ENCODE results near the gene SERPINH1. TPM values are rescaled to one million over a fixed set of nuclear protein-coding genes. Genes with fewer than 3 reads are reported as not detected.

Gene SERPINH1
- total RNA-seq, 1 donor from 2014 or later: 4.5 TPM

- Mint-ChIP-seq H3K9me3 (no peaks in the 10 kb centered on the region), H3K27me3 (no peaks in the 10 kb centered on the region), H3K36me3 (ENCODE audit: low read depth) (peaks cover 10% of the 10 kb centered on the region), H3K4me1 (peaks cover 9% of the 10 kb centered on the region), H3K4me3 (no peak overlapping the region), H3K27ac (no peak overlapping the region)
- ATAC-seq (ENCODE audit: low read depth) (no peak), DNase-seq (no peak)
- ChIA-PET CTCF (no interaction called here), POLR2A (no interaction called here)
- TF ChIP-seq, protein P1, sequence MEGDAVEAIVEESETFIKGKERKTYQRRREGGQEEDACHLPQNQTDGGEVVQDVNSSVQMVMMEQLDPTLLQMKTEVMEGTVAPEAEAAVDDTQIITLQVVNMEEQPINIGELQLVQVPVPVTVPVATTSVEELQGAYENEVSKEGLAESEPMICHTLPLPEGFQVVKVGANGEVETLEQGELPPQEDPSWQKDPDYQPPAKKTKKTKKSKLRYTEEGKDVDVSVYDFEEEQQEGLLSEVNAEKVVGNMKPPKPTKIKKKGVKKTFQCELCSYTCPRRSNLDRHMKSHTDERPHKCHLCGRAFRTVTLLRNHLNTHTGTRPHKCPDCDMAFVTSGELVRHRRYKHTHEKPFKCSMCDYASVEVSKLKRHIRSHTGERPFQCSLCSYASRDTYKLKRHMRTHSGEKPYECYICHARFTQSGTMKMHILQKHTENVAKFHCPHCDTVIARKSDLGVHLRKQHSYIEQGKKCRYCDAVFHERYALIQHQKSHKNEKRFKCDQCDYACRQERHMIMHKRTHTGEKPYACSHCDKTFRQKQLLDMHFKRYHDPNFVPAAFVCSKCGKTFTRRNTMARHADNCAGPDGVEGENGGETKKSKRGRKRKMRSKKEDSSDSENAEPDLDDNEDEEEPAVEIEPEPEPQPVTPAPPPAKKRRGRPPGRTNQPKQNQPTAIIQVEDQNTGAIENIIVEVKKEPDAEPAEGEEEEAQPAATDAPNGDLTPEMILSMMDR (IDR thresholded peaks at IDR 0.05): no peak
- intact Hi-C loops (cut with micrococcal nuclease): no loop called here
These were observed 5.9 kb downstream of the SERPINH1 start for GRCh38 chr11:75567971-75568370.

DNA sequence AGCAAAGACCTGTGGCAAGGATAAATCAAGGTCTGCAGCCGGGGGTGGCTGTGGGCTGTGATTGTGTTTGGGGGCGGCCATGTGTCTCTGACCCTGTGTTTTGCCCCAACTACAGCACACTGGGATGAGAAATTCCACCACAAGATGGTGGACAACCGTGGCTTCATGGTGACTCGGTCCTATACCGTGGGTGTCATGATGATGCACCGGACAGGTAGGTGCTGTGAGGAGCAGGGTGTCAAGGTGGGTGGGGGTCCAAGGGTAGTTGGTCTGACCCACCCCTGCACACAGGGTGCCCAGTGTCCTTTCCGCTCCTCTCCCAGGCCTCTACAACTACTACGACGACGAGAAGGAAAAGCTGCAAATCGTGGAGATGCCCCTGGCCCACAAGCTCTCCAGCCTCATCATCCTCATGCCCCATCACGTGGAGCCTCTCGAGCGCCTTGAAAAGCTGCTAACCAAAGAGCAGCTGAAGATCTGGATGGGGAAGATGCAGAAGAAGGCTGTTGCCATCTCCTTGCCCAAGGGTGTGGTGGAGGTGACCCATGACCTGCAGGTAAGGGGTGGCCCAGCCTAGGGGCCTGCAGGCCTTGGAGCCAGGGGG is 6.7 kb downstream of the SERPINH1 start:
- Mint-ChIP-seq H3K27ac (no peak overlapping the region), H3K4me1 (peaks cover 2% of the 10 kb centered on the region), H3K4me3 (no peak overlapping the region), H3K36me3 (ENCODE audit: low read depth) (peaks cover 10% of the 10 kb centered on the region), H3K27me3 (no peaks in the 10 kb centered on the region), H3K9me3 (no peaks in the 10 kb centered on the region)
- TF ChIP-seq, protein P1 (IDR thresholded peaks at IDR 0.05): no peak
- no peak for DNase-seq
- CTCF ChIA-PET: no interaction called here
- no peak for ATAC-seq (ENCODE audit: low read depth)
- intact Hi-C loops (cut with micrococcal nuclease): no loop called here
- POLR2A ChIA-PET: interaction anchor here (0.8 kb wide), 1 partner anchor 13 kb away, joined by 3 read pairs; no protein-coding TSS in a partner anchor

GRCh38 chr11:75570559-75571139 is 8.6 kb downstream of the SERPINH1 start:
- Mint-ChIP-seq H3K36me3 (ENCODE audit: low read depth) (peaks cover 10% of the 10 kb centered on the region), H3K4me3 (no peak overlapping the region), H3K27ac (no peak overlapping the region), H3K27me3 (no peaks in the 10 kb centered on the region), H3K9me3 (no peaks in the 10 kb centered on the region), H3K4me1 (peaks cover under 1% of the 10 kb centered on the region)
- DNase-seq: no peak
- POLR2A ChIA-PET: no interaction called here
- CTCF ChIA-PET: no interaction called here
- intact Hi-C loops (cut with micrococcal nuclease): no loop called here
- no peak for ATAC-seq (ENCODE audit: low read depth)
- TF ChIP-seq, protein P1 (IDR thresholded peaks at IDR 0.05): no peak

DNA sequence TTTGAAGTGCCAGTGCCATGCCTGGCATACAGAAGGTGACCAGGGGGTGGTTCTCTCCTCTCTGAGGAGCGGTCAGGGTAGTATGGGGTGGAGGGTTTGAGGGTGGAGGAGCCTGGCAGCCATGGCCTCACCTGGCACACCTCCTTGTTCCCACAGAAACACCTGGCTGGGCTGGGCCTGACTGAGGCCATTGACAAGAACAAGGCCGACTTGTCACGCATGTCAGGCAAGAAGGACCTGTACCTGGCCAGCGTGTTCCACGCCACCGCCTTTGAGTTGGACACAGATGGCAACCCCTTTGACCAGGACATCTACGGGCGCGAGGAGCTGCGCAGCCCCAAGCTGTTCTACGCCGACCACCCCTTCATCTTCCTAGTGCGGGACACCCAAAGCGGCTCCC is 9.6 kb downstream of the SERPINH1 start:
- TF ChIP-seq, protein P1 (IDR thresholded peaks at IDR 0.05): no peak
- peaks cover 10% of the 10 kb centered on the region for H3K36me3 Mint-ChIP-seq (ENCODE audit: low read depth)
- DNase-seq (no peak), ATAC-seq (ENCODE audit: low read depth) (no peak)
- intact Hi-C loops (cut with micrococcal nuclease): no loop called here
- H3K4me1 Mint-ChIP-seq: peaks cover 11% of the 10 kb centered on the region
- H3K27ac Mint-ChIP-seq: no peak overlapping the region
- peaks cover 2% of the 10 kb centered on the region for H3K9me3 Mint-ChIP-seq
- POLR2A ChIA-PET: no interaction called here
- CTCF ChIA-PET: no interaction called here
- no peak overlapping the region for H3K4me3 Mint-ChIP-seq
- no peaks in the 10 kb centered on the region for H3K27me3 Mint-ChIP-seq

- Mint-ChIP-seq H3K27me3 (no peaks in the 10 kb centered on the region), H3K27ac (no peak overlapping the region), H3K36me3 (ENCODE audit: low read depth) (peaks cover 10% of the 10 kb centered on the region), H3K4me1 (peaks cover 15% of the 10 kb centered on the region), H3K4me3 (no peak overlapping the region), H3K9me3 (peaks cover 2% of the 10 kb centered on the region)
- intact Hi-C loops (cut with micrococcal nuclease): no loop called here
- TF ChIP-seq, protein P1 (IDR thresholded peaks at IDR 0.05): no peak
- ATAC-seq (ENCODE audit: low read depth): no peak
- ChIA-PET POLR2A (no interaction called here), CTCF (no interaction called here)
- no peak for DNase-seq
These were observed 10.7 kb downstream of the SERPINH1 start for GRCh38 chr11:75572744-75573143.

Measured in activated B cell treated with CpG ODN at 0.5 μM for 24 hours (primary cell).